Measurements from ENCODE around the gene PSME4.
"Not testable (repeated sequence)": the region's sequence is repeated elsewhere in the genome, so short reads cannot be mapped to it uniquely, and the experiment has no call there.

Gene PSME4

GRCh38 chr2:53964257-53964952 is 6.4 kb downstream of the PSME4 start:
- no peak for DNase-seq (ENCODE audit: low read depth in 2 of 2)

GRCh38 chr2:53961478-53962216 is 9.1 kb downstream of the PSME4 start:
- not testable (repeated sequence) for DNase-seq (ENCODE audit: low read depth in 2 of 2)

DNA sequence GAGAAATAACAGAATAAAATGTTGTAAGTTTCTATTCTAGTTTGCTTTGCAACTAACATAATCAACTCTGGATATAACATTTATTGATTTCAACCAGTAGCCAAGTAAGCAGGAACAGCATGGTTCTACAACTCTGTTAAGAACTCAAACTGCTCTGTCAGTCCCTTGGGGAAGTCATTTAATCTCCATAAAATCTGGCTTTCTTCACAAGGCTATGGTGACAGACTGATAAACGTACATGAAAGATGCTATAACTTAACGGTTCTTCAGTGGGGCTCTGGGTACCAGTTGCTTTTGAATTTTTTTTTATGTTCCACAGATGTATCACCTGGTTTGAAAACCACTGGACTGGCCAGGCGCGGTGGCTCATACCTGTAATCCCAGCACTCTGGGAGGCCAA is 10.3 kb downstream of the PSME4 start:
- no peak for DNase-seq (ENCODE audit: low read depth in 2 of 2)

DNA sequence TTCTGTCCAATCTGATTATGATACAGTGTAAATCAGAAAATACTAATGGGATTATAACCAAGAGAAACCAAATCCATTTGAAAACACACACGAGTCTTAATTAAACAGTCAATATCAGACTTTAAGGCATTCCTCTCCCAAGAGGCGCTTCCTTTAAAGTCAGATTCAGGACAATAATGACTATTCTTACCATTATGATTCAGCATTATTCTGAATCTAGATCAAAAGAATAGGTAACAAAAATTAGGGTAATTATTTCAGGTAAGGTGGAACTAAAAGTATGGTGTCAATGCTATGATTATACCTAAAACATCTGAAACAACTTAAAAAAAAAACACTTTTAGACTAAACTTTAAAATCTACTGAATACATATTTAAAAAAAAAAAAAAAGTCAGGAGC is 12.3 kb downstream of the PSME4 start:
- no peak for DNase-seq (ENCODE audit: low read depth in 2 of 2)

DNA sequence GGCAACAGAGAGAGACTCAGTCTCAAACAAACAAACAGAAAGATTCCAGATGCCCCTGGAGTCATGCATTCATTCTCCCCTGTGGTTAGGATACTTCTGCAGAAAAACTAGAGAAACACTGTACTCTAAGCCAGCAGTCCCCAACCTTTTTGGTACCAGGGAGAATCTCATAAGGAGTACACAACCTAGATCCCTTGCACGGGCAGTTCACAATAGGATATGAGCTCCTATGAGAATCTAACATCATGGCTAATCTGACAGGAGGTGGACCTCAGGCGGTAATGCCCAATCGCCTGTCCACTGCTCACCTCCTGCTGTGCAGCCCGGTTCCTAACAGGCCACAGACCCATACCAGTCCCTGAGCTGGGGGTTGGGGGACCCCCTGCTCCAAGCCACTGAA is 18.3 kb downstream of the PSME4 start:
- DNase-seq (ENCODE audit: low read depth in 2 of 2): no peak

- DNase-seq (ENCODE audit: low read depth in 2 of 2): no peak
Observed at GRCh38 chr2:53949457-53949856, 21.3 kb downstream of the PSME4 start.

DNA sequence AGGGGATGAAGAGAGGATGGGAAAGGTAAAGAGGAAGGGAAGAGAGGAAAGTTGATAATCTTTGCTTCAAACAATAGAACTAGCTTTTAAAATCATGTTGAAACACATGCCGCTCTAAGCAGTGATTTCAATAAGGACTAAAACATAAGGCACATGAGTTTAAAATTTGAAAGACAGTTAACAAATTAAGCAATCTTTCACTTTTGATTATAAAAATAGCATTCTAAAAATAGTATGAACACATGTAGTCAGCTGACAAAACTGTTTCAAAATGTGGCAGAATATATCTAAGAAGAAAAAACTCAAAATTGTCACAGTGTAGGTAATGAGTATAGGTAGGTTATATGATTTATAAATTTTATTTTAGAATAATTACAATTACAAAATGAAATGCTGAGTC is 25.3 kb downstream of the PSME4 start:
- DNase-seq (ENCODE audit: low read depth in 2 of 2): no peak

DNA sequence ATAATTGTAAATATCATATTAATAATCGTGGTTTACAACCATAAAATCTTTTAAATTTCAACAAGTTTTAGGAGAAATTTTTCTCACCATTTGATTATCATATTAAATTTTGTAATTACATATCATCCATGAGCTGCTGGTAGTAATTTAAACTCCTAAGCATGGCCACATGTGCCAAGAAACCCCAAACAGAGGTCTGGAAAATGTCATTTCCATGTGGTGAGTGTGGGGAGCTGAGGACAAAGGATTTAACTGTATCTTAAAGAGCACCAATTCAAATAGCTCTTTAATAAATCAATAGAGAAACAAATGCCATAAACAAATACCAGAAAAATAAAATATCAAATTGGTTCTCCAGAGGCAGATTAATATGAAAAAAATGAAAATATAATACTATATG is 26.3 kb downstream of the PSME4 start:
- DNase-seq (ENCODE audit: low read depth in 2 of 2): no peak

- DNase-seq (ENCODE audit: low read depth in 2 of 2): no peak
Observed at GRCh38 chr2:53942280-53942679, 28.5 kb downstream of the PSME4 start.

GRCh38 chr2:53941749-53942148 is 29.0 kb downstream of the PSME4 start:
- DNase-seq (ENCODE audit: low read depth in 2 of 2): no peak

- DNase-seq (ENCODE audit: low read depth in 2 of 2): no peak
Observed at GRCh38 chr2:53939656-53940055, 31.1 kb downstream of the PSME4 start.

DNA sequence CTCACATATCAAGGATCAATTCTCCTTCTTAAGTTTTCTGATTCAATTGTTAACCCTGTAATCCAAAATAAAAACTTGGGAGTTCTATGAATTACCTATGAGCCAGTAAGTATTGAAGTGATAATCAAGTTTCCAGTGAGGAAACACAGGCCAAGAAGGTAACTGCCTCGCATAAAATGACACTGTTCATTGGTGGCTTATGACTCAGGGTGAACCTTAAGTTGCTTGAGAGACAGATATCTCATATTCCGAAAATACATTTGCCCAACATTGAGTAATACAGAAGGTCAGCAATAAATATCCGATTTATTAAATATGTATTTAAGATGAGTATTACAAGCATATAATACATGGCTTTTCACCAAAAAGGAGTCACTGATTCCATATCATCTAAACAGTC is 31.9 kb downstream of the PSME4 start:
- DNase-seq (ENCODE audit: low read depth in 2 of 2): no peak

- DNase-seq (ENCODE audit: low read depth in 2 of 2): no peak
Observed at GRCh38 chr2:53933329-53933728, 37.5 kb downstream of the PSME4 start.

DNA sequence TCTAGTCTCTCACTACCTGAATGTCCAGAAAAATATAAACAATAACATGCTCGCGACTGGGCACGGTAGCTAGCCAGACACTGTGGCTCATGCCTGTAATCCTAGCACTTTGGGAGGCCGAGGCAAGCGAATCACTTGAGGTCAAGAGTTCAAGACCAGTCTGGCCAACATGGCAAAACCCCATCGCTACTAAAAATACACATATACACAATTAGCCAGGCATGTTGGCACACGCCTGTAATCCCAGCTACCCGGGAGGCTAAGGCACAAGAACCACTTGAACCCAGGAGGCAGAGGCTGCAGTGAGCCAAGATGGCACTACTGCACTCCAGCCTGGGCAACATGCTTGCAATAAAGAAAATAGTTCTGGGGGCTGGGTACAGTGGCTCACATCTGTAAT is 44.5 kb downstream of the PSME4 start:
- DNase-seq (ENCODE audit: low read depth in 2 of 2): not testable (repeated sequence)

- DNase-seq (ENCODE audit: low read depth in 2 of 2): no peak
Observed at GRCh38 chr2:53913721-53914120, 57.1 kb downstream of the PSME4 start.

DNA sequence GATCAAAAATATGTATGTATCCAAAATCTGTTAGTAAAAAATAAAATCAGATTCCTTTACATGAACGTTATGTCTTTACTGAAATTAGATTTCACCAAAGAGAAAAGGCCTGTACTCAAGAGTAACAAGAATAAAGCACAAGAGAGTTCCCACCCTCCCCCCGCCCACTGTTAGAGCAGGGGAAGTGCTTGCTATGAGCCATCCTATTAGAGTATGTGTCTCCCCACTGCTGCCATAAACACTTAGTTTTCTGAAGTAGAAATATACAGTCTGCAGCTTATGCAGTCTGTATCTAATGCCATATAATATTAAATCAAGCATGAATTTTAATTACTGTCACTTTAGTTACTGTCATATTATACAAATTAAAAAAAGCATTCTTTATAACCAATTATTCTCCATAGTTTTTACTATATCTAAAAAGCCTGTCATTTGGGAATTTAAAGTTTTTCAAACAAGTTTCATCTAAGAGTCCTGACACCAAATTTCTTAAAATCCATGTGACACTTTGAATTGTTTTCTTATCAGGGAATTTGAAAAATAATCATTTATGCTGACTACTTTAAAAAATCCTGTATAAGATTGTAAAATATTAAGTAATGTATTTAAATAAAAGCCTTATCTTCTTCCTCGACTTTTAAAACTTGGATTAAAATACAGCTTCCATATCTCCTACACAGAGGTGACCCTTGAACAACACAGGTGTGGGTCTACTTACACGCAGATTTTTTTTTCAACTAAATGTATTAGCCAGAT is 59.2 kb downstream of the PSME4 start:
- DNase-seq (ENCODE audit: low read depth in 2 of 2): no peak

- no peak for DNase-seq (ENCODE audit: low read depth in 2 of 2)
Observed at GRCh38 chr2:53907582-53907981, 63.2 kb downstream of the PSME4 start.

- no peak for DNase-seq (ENCODE audit: low read depth in 2 of 2)
Observed at GRCh38 chr2:53905396-53905795, 65.4 kb downstream of the PSME4 start.

DNA sequence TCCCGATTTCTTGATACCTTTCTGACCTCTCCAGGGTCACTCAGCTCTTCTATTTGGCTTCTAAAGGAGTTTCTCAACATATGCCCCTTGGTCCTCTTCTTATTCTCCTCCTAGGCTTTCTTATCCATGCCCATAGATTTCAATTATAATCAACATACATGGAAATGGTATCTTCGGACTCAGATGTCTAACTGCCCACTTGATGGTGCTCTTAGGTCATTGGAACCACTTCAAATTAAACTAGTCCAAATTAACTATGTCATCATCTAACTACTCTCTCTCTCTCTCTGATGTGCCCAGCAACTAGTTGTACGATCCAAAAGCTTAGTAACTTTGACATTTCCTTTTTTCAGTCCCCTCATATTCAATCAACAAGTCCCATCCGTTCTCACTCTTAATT is 67.8 kb downstream of the PSME4 start:
- no peak for DNase-seq (ENCODE audit: low read depth in 2 of 2)

DNA sequence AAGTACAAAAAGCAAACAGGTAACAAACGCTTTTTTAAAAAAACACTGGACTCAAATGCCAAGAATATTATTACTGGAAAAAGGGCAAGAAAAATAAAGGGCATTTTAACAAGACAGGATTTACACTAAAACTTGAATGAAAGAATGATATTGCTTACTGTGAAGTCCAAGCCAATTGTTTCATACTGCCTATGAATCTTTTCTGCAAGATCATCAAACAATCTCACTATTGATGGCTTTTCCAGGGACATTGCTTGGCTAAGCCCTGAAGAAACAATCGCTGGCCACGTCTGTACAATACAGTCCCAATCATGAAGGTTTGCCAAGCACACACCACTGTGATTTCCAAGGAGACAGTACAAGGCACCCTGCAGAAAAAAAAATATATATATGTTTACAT is 69.6 kb downstream of the PSME4 start:
- no peak for DNase-seq (ENCODE audit: low read depth in 2 of 2)

- no peak for DNase-seq (ENCODE audit: low read depth in 2 of 2)
Observed at GRCh38 chr2:53896864-53897263, 73.9 kb downstream of the PSME4 start.

DNA sequence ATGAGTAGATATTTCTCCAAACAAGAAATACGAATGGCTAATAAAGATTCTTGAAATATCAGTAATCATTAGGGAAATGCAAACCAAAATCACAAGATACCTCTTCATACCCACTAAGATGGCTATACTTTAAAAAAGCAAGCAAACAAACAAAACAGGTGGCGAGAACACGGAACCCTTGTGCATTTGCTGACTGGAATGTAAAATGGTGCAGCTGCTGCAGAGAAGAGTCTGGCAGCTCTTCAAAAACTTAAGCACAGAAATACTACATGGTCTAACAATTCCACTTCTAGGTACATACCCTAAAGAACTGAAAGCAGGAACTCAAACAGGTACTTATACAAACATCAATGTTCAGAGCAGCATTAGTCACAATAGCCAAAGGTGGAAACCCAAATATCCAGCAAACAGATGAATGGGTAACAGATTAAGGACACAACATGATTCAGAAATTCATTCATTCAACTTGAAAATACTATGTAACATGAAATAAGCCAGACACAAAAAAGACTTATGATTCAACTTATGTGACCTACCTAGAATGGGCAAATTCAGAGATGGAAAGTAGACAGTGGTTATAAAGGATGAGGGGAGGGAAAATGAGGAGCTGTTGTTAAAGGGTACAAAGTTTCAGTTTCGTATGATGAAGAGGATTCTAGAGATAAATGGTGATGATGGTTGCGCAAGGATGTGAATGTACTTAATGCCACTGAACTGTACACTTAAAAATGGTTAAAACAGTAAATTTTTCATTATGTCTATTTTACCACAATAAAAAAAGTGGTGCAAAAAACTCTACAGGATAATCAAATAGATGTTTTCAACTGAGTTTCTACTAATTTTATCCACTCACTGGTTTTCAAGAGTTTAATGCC is 84.2 kb downstream of the PSME4 start:
- no peak for DNase-seq (ENCODE audit: low read depth in 2 of 2)
